Adipose tissue (tissue), 3 donors: ENCODE data around the gene ANAPC2. TPM values are rescaled to one million over a fixed set of nuclear protein-coding genes. Genes with fewer than 3 reads are reported as not detected.

Source experiments
- H3K27ac ChIP-seq: one replicate; pipeline ENCODE4 v1.5.1; 2013; ENCODE audit warnings: low read depth, low read length
- WGBS, 3 donors: extraction: QIAGEN DNeasy Blood & Tissue Kit; methylation state at CpG; one replicate each; pipeline ENCODE4 v1.1.7; 2013; 5-methylcytosine and 5-hydroxymethylcytosine counted together
- polyA plus RNA-seq, 3 donors: library from polyadenylated mRNA; stranded (reverse); fragments of 200-250 nt; gene quantifications; one replicate each; pipeline ENCODE4 v1.2.3, GENCODE V29; 2013
- donor health status: healthy with polysubstance abuse.
- donor health status: Bipolar disorder and iron deficiency.
- donor health status: healthy.

The ANAPC2 gene
- polyA plus RNA-seq, 3 donors, result 27.5 to 39.9 (median 38.6) TPM

DNA sequence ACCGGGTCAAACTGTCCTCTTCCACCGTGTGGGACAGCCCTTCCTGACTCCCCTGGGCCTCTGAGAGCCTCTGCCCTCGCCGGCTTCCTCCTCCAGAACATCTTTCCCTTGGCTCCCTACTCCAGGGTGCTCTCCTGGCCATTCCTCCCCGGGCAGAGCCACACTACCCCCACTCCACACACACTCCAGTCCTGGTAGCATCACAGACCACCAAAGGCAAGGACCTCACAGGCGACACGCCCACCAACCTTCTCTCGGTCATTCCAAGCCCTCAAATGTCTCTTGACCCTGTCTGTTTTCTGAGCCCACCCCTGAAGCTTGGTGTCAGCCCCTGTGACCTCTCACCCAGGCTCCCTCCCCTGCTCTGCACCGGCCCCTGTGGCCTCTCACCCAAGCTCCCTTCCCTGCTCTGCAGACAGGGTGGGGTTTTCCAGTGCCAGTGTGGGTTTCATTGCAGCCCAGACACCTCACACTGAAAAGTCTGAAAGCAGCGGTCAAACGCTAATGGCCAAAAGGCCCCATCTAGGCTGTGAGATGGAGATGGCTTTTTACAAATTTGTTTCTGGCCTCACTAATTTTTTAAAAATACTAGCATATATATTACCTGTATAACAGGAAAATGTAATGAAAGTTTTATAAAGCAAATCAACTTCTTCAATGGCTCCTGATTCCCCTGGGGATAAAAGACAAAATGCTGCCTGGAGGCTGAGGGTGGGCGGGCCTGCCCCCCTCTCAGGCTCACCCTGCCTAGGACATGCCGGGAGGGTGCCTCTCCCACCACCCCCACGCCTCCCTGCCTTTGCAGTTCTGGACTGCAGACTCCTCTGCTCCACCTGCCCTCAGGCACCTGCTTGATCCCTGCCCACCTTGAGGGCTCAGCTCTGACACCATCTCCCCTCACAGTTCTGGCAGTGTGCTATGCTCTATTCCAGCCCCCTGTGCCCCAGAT, 29.0 kb downstream of the ANAPC2 start:
- WGBS, 3 donors, result 36 to 40% (median 38%) methylated on average over 13 to 14 of the region's 14 CpGs
- no peak overlapping the region for H3K27ac ChIP-seq

DNA sequence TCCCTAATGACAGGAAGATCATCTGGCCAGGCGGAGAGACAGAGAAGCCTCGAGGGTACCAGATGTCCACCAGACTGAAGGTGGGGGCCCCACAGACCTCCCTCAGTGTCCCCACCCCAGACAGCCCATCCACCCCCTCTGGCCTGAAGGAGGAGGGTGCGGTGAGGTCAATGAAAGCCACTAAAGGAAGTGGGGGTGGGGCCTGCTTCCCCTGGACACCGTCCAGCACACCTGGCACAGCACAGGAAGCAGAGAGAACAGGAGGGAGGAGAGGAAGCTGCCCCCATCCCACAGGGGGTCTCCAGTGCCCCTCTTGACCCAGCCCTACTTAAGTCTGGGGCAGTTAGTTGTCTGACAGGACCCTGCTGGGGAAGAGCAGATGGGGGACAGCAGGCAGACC, 29.7 kb downstream of the ANAPC2 start:
- 21 to 35% (median 23%) methylated on average over 4 of the region's 4 CpGs for WGBS, 3 donors
- H3K27ac ChIP-seq, result no peak overlapping the region

DNA sequence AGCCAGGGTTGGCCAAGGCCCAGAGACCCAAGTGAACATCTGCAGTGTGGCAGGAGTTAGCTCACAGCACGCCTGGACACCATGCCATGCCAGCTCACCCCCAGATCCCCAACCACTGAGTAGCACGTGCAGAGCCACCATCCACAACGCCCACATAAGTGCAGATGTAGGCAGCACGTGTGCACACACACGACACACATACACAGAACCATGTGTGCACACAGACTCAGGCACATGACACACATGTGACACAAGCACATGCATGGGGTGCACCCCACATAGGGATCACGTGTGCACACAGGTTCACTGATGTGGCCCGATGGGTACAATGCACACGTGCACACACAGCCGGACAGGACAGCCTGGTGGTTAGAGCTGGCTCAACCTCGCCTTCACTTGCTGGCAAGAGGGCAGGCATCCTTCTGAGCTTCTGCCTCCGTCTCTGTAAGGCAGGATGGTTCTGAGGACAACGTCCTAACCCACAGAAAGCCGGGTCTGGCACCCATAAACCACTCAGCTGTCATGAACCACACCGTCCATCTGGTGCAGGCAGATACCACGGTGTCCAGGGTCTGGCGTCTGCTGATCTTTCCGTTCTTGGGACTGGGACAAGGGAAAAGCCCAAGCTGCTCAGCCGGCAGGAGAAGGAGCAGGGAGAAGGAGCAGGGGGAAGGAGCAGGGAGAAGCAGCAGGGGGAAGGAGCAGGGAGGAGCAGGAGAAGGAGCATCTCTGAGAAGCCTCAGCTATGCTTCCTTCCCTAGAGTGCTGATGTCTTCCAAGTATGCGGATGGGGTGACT, 30.5 kb downstream of the ANAPC2 start:
- WGBS, 3 donors, result 50 to 63% (median 63%) methylated on average over 19 of the region's 19 CpGs
- no peak overlapping the region for H3K27ac ChIP-seq

DNA sequence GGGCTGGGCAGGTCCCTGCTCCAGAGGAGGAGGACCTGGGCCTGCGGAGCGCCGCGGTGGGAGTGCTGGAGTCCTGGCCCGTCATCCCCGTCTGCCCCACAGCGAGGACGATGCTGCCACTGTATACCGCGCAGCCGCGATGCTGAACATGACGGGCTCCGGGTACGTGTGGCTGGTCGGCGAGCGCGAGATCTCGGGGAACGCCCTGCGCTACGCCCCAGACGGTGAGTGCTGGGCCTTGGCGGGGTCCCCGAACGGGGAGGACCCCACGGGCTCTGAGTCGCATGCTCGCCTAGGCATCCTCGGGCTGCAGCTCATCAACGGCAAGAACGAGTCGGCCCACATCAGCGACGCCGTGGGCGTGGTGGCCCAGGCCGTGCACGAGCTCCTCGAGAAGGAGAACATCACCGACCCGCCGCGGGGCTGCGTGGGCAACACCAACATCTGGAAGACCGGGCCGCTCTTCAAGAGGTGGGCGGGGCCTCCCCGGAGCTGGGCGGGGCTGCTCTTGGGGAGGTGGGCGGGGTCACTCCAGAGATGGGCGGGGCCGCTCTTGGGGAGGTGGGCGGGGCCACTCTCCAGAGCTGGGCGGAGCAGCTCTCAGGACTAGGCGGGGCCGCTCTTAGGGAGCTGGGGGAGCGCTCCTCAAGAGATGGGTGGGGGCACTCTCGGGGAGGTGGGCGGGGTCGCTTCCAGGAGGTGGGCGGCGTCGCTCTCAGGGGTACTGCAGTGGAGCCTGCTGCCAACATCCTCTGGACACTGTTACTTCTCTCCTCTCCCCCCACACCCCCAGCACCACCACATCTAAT, 31.6 kb downstream of the ANAPC2 start:
- H3K27ac ChIP-seq, result no peak overlapping the region
- 3 to 4% (median 4%) methylated on average over 55 to 65 of the region's 65 CpGs for WGBS, 3 donors

GRCh38 chr9:137152844-137153405, 35.4 kb downstream of the ANAPC2 start:
- no peak overlapping the region for H3K27ac ChIP-seq
- 91 to 93% (median 92%) methylated on average over 7 of the region's 7 CpGs for WGBS, 3 donors

DNA sequence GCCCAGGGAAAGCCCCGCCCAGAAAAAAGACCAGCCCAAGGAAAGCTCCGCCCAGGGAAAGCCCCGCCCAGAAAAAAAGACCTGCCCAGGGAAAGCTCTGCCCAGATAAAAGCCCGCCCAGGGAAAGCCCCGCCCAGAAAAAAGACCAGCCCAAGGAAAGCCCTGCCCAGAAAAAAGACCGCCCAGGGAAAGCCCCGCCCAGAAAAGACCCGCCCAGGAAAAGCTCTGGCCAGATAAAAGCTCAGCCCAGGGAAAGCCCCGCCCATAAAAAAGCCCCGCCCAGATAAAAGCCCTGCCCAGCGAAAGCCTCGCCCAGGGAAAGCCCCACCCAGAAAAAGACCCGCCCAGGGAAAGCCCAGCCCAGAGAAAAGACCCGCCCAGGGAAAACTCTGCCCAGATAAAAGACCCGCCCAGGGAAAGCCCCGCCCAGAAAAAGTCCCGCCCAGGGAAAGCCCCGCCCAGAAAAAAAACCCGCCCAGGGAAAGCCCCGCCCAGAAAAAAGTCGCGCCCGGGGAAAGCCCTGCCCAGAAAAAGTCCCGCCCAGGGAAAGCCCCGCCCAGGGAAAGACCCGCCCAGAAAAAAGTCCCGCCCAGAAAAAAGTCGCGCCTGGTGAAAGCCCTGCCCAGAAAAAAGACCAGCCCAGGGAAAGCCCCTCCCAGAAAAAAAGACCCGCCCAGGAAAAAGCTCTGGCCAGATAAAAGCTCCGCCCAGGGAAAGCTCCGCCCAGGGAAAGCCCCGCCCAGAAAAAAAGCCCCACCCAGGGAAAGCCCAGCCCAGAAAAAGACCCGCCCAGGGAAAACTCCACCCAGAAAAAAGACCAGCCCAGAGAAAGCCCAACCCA, 37.5 kb downstream of the ANAPC2 start:
- no peak overlapping the region for H3K27ac ChIP-seq
- 25 to 33% (median 27%) methylated on average over 34 of the region's 34 CpGs for WGBS, 3 donors

GRCh38 chr9:137149942-137150616, 38.3 kb downstream of the ANAPC2 start:
- no peak overlapping the region for H3K27ac ChIP-seq
- WGBS, 3 donors, result 42 to 65% (median 59%) methylated on average over 16 to 20 of the region's 20 CpGs

DNA sequence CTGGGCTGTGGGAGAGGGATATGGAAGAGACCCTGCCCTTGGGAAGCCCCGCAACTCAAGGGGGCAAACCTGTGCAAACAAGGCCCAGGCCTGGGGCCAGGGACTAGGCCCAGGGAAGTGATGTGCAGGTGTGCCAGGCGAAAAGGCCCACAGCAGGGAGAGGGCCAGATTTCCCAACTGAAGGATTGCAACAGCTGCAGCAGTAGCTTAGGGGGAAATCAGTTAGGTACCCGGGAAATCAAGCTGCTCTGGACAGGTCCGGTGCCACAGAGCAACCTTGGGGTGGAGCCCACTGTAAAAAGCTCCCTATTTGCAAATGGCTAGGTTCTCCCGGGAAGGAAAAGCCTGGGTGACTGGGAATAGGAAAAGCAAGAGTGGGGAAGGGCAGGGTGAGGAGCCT, 39.0 kb downstream of the ANAPC2 start:
- no peak overlapping the region for H3K27ac ChIP-seq
- WGBS, 3 donors, result 72 to 75% (median 74%) methylated on average over 5 of the region's 5 CpGs

DNA sequence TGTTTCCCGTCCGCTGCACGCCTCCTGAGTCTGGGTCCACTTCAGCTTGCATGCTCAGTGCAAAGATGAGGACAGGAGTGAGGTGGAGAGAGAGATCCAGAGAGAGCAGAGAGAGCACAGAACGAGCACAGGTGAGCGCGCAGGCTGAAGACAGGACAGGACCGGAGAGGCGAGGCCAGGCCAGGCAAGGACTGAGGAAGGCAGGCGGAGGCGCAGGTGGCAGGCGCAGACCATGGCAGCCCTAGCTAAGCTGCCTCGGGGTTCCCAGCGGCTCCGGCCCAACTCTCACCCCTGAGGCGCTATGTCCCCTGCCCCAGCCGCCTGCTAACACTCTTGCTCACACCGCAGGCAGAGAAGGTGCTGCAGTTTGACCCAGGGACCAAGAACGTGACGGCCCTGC, 39.7 kb downstream of the ANAPC2 start:
- H3K27ac ChIP-seq, result no peak overlapping the region
- WGBS, 3 donors, result 82 to 83% (median 83%) methylated on average over 17 to 19 of the region's 19 CpGs

- no peak overlapping the region for H3K27ac ChIP-seq
- 68 to 72% (median 71%) methylated on average over 21 to 27 of the region's 27 CpGs for WGBS, 3 donors
These were observed 40.1 kb downstream of the ANAPC2 start for GRCh38 chr9:137148242-137148641.

GRCh38 chr9:137147793-137148160, 40.6 kb downstream of the ANAPC2 start:
- 25 to 30% (median 29%) methylated on average over 21 to 22 of the region's 24 CpGs for WGBS, 3 donors

DNA sequence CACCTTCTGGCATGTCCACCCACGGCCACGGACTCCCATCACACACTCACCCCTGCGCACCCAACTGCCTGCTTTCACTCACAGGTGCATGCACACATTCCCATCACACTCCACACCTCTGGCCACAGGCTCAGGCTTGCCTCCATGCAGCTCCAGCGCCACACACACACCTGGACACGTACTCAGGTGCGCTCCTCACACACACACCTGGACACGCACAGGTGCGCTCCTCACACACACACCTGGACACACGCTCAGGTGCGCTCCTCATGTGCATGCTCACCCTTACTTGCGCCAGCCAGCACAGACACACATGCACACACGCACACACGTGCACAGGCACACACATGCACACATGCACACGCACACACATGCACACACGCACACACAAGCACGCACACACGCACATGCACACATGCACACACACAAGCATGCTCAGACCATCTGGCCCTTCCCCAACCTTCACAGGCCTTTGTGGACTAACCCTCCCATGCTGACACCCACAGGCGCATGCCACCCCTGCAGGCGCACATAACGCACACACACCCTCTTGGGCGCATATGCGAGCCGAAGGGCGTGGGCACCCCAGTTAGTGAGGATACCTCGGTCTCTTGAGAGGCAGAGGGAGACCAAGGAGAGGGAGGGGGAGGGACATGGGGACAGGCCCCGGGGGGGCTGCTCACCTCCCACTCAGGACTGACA, 41.1 kb downstream of the ANAPC2 start:
- H3K27ac ChIP-seq, result no peak overlapping the region
- WGBS, 3 donors, result 80 to 87% (median 83%) methylated on average over 26 of the region's 26 CpGs

More at GRCh38 chr9:137147793-137148160, 40.6 kb downstream of the ANAPC2 start:
- H3K27ac ChIP-seq, result no peak overlapping the region

- 45 to 67% (median 64%) methylated on average over 8 to 9 of the region's 9 CpGs for WGBS, 3 donors
- no peak overlapping the region for H3K27ac ChIP-seq
These were observed 41.8 kb downstream of the ANAPC2 start for GRCh38 chr9:137146527-137146918.

DNA sequence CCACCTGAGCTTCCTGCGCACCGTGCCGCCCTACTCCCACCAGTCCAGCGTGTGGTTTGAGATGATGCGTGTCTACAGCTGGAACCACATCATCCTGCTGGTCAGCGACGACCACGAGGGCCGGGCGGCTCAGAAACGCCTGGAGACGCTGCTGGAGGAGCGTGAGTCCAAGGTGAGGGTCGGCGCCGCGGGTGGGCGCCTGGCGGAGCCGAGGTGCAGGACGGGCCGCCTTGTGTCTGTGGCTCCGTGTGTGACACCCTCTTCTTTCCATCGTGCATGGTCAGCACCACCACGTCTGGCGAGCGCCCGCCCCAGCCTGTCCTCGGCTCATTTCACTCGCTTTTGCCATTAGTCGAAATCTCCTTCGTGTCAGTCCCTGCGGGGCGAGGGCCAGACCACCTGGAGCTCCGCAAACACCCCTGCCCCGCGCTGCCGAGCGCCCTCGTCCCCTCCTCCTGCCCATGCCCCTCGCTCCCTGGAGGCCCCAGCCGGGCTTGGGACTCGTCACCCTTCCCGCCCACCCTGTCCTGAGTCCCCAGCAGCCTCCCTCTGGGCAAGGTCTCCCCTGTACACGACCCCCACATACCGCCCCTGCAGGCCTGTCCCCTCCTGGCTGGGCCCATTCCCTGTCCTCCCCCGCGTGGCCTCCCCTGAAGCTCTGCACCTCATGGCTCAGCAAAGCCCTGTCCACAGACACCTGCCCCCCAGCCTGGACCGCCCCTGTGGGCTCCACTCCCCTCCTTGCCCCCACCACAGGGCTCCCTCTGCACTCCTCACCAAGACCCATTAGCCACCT, 42.4 kb downstream of the ANAPC2 start:
- 45 to 56% (median 55%) methylated on average over 36 to 49 of the region's 49 CpGs for WGBS, 3 donors

DNA sequence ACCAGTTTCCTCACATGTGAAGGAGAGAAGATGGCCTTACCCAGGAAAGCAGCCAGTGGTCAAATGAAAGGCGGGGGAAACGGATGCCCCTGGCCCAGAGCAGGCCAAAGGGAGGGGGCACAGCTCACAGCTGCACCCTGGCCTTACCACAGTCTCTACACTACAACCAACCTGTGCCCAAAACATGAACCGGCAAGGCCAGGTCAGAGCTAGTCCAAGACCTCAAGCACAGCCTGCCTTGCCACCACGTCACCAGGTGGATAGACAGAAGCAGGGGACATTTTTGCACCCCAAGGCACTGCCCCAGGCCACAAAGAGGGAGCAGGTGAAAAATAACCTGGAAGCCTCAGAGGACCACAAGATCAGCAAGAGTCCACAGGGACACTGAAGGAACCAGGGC, 44.9 kb downstream of the ANAPC2 start:
- H3K27ac ChIP-seq, result no peak overlapping the region
- WGBS, 3 donors, result 56 to 88% (median 64%) methylated on average over 4 of the region's 4 CpGs

More for the DNA sequence above, 42.4 kb downstream of the ANAPC2 start:
- H3K27ac ChIP-seq, result no peak overlapping the region
